GM12873 (cell line): ENCODE measurements around the gene TSPAN9.

ENCODE experiments used
- TF ChIP-seq, protein P1 (sequence below): IDR thresholded peaks from 2 replicates; pipeline ENCODE4 v1.5.1; 2012; ENCODE audit warnings: low read depth, mild to moderate bottlenecking, moderate library complexity, low read length, control low read depth; ENCODE audit not compliant: insufficient read depth; ENCODE audit errors: missing control alignments

TSPAN9 gene

DNA sequence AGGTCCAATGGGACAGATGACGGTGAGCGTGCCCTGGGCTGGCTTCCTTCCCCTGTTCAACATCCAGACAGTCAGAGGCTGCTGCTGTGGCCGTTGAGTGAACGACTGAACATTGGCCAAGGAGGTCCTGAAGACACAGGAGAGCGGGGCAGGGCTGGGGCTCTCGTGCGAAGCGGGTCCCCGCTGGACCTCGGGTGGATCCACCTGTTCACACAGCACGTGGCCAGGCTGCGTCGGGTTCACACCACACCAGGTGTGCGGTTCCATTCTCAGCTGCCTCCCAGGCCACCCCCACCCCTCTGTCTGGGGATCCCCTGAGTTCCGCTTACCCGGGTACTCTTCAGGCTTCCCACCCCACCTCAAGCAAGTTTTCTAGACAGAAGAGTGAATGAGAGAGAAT, 214.8 kb downstream of the TSPAN9 start:
- TF ChIP-seq, protein P1, sequence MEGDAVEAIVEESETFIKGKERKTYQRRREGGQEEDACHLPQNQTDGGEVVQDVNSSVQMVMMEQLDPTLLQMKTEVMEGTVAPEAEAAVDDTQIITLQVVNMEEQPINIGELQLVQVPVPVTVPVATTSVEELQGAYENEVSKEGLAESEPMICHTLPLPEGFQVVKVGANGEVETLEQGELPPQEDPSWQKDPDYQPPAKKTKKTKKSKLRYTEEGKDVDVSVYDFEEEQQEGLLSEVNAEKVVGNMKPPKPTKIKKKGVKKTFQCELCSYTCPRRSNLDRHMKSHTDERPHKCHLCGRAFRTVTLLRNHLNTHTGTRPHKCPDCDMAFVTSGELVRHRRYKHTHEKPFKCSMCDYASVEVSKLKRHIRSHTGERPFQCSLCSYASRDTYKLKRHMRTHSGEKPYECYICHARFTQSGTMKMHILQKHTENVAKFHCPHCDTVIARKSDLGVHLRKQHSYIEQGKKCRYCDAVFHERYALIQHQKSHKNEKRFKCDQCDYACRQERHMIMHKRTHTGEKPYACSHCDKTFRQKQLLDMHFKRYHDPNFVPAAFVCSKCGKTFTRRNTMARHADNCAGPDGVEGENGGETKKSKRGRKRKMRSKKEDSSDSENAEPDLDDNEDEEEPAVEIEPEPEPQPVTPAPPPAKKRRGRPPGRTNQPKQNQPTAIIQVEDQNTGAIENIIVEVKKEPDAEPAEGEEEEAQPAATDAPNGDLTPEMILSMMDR: no peak

DNA sequence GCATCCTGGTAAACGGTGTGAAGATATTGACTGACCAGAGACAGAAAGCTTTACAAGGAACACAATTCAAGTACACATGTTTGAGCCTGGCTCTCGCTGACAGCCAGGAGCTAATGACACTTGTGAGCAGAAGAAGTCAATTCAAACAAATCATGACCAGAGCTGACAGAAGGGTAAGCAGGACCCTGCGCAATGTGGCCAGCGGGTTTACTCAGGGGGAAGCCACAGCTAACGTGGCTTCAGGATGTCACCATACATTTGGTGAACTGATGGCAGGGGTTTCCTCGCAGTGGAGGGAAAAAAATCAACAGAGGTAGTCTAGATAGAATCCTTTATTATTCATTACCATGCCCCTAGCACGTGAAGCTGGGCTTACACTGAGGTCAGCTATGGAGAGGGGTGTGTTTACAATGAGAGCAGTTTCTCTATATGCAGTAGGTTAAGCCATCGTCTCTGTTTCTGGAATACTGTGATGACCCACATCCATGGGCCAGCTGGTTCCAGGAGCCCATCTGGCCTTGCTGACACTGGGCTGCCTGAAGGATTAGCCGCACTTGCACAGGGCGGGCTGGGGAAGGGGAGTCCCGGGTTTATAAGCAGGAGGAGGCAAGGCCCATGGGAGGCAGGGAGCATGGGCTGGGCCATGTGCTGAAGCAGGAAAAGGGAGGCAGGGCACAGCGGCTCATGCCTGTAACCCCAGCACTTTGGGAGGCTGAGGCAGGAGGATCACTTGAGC, 215.7 kb downstream of the TSPAN9 start:
- TF ChIP-seq, protein P1: no peak

DNA sequence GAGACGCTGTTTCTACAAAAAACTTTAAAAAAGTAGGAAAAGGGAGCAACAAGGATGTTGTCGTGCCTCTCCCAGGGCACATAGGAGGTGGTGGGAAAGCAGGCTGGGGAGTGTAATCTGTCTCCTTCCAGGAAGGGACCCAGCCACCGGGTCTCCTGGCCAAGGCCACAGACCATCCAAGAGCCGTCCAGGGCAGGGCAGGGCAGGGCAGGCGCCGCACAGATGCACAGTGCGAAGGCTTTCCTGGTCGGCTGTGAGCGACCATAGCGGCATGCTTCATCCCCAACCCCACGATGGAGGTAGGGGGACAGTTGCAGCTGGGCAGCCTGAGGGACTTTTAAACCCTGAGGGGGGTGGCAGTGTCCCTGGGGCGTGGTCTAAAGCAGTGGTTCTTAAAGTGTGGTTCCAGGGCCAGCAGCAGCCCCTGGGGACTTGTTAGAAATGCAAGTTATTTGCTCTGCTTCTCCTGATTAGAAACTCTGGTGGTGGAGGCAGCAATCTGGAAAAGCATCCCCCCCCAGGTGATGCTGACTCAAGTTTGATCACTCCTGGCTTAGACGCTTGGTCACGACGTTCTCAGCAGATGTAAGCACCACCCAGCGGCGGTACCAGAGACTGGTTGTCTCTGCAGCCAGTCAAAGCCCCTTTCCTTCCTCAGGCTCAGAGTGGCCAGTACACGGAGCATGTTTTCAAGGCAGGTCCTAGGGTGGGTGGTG, 216.4 kb downstream of the TSPAN9 start:
- TF ChIP-seq, protein P1: no peak

DNA sequence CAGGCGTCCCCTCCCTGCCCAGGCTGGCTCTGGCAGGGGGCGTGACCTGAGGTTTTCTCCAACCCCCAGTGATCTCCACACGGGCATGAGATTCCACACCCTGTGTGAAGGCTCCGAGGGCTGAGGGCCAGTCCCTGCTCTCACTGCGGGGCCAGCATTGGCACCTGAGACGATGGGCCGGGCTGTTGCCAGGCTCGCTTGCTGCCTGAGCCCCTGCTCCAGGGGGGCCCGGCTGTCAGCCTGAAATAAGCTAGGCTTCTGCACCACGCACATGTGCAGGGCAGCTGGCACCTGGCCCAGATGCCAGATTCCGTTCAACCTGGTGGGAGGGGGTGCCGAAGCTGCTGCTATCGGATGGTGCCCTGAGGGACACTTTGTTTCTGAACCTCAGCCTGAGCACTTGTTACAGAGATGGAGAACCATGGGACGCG, 217.3 kb downstream of the TSPAN9 start:
- TF ChIP-seq, protein P1: no peak

DNA sequence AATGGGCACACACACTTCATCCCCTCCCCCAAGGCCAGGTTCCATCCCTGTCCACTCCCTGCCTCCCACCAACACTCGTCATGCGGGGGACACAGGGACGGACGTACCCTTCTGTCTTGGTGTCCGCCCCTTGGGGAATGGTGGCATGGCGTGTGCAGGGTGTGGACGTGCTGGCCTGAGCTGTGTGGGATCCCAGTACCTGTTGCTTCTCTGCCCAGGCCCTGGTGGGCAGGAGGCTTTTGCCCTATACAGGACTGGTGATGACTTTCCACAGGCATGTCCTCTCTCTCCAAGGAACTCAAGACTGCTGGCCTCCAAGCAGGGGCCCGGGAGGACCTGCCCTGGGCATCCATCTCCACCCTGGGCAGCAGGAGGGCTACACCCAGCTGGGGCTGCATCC, 218.0 kb downstream of the TSPAN9 start:
- TF ChIP-seq, protein P1: no peak

GRCh38 chr12:3295646-3296408, 218.6 kb downstream of the TSPAN9 start:
- TF ChIP-seq, protein P1: no peak

GRCh38 chr12:3296409-3296701, 219.2 kb downstream of the TSPAN9 start:
- TF ChIP-seq, protein P1: no peak
